ENCODE results near the gene SLC23A3.

DNA sequence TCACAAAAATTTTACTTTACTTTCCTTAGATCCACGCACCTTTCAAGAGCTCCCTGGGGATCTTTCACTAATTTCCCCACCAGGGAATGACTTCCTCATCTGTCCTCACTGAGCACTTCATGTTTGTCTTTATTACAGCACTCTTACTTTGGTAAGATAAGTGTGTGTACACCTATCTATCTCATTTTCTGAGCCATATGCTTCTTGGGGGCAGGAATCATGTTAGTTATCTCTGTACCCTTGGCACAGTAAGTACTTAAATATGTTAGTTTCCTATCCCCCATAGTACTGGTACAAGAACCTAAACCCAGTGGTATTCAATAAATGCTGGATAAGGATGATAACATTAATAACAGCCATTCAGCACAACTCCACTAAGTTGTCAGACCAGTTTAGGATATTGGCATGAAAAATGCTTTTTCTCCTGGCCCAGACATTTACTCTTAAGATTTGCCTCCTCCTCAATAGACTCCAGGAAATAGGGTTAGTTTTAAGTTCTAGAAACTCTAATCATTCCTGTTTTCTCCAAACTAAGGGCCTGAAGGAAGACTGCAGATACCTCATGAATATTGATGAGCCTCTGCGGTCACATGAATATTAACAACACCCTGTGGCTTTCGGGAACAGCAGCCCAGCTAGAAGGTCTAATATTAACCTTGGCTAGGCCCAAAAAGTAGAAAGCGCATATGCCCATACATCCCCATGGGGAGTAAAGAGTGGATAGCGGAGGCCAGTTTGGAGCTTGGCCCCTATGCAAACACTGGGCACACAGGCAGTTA is 47.4 kb downstream of the SLC23A3 start:
- TF ChIP-seq, protein P1, sequence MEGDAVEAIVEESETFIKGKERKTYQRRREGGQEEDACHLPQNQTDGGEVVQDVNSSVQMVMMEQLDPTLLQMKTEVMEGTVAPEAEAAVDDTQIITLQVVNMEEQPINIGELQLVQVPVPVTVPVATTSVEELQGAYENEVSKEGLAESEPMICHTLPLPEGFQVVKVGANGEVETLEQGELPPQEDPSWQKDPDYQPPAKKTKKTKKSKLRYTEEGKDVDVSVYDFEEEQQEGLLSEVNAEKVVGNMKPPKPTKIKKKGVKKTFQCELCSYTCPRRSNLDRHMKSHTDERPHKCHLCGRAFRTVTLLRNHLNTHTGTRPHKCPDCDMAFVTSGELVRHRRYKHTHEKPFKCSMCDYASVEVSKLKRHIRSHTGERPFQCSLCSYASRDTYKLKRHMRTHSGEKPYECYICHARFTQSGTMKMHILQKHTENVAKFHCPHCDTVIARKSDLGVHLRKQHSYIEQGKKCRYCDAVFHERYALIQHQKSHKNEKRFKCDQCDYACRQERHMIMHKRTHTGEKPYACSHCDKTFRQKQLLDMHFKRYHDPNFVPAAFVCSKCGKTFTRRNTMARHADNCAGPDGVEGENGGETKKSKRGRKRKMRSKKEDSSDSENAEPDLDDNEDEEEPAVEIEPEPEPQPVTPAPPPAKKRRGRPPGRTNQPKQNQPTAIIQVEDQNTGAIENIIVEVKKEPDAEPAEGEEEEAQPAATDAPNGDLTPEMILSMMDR (conservative IDR thresholded peaks at IDR 0.05): no peak
- no peak for TF ChIP-seq ZFX (IDR thresholded peaks at IDR 0.05)

Data from C4-2B (cell line).